Measurements from ENCODE around the gene TNFRSF14. TPM values are rescaled to one million over a fixed set of nuclear protein-coding genes. Genes with fewer than 3 reads are reported as not detected.
A peak's percentile ranks its signal among the peaks of the same experiment; 100 is the strongest.

The TNFRSF14 gene
- total and polyA plus RNA-seq, 9 of the 15 experiments (the other 6 are each of a cell fraction or from before 2014, with no cell fraction given) = 0.11 to 2.3 (median 0.68) TPM; not detected in 2

DNA sequence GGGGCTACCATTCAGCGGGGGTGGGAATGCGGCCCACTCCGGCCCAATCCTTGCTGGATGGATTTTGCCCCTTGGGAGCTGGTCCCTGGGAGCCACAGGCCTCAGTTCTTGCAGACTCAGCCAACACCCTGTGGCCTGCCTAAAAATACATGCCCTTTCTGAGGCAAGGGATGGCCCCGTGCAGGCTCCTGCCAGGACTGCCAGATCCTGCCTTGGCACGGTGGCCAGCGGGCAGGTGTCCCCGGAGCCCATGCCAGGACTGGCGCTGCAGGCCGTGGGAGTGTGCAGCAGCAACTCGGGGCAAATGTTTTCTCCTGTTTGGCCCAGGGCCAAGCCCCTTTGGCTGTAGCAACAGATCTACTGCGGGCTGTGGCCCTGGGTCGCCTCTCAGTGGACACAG lies 28.2 kb upstream of the TNFRSF14 start:
- Histone ChIP-seq H3K27me3 (ENCODE audit: control insufficient read depth in 2 of 2, insufficient read depth in 2 of 2, low read length in 2 of 2) (peaks cover 34 to 38% of the 10 kb centered on the region in 2 experiments; a peak in 4 of 5 replicates), H3K9ac (ENCODE audit: insufficient read depth in 1 of 2, low read depth in 2 of 2, low read length in 2 of 2) (peak overlapping the region in 1 of 2 experiments; percentile 47; a peak in 2 of 4 replicates), H4K20me1 (replicated peaks; ENCODE audit: control insufficient read depth, insufficient read depth, low read length) (peaks cover 35% of the 10 kb centered on the region), H3K4me1 (replicated peaks in 1 of 2; ENCODE audit: control insufficient read depth in 2 of 2, insufficient read depth in 2 of 2, low read length in 2 of 2) (peaks cover 24 to 92% of the 10 kb centered on the region in 2 experiments; a peak in 4 of 5 replicates), H3K79me2 (ENCODE audit: control insufficient read depth, insufficient read depth, low read length) (peaks cover 31% of the 10 kb centered on the region), H3K36me3 (ENCODE audit: control insufficient read depth, insufficient read depth, low read length) (peaks cover 21% of the 10 kb centered on the region), H2AFZ (ENCODE audit: low read depth, low read length) (no peak overlapping the region), H3K27ac (ENCODE audit: extremely low read depth, low read depth, low read length) (no peak overlapping the region), H3K4me3 (no peak overlapping the region), H3K9me1 (ENCODE audit: control insufficient read depth, insufficient read depth, low read length) (peaks cover 13% of the 10 kb centered on the region), H3K4me2 (ENCODE audit: insufficient read depth, low read length) (no peak overlapping the region), H3K9me3 (replicated peaks; ENCODE audit: control insufficient read depth, insufficient read depth, low read depth, low read length) (no peaks in the 10 kb centered on the region)
- ATAC-seq = no peak
- in situ Hi-C loops (cut with MboI) (loop anchor here (25.0 kb wide), 1 partner anchor 341 kb away; the partner anchor contains the start of gene FAAP20), intact Hi-C loops (cut with micrococcal nuclease) (no loop called here)
- BruUV-seq (replicated peaks) = no TSS peak
- no peak for FAIRE-seq
- TF ChIP-seq NFIC (IDR thresholded peaks at IDR 0.05) = peak; percentile 92
- TF ChIP-seq MECOM (CRISPR knock-in tag; IDR thresholded peaks at IDR 0.05) = no peak
- CTCF ChIA-PET (ENCODE audit: low intra/inter-chr PET ratio) = no interaction called here
- WGBS (ENCODE audit: insufficient coverage, low coverage, missing lambda C conversion rate) = 51% methylated on average over 12 of the region's 12 CpGs
- POLR2A ChIA-PET = no interaction called here
- peak in 1 of 4 experiments; percentile 31 for DNase-seq (ENCODE audit: extremely low read depth in 1 of 4, low spot score in 3 of 4)

DNA sequence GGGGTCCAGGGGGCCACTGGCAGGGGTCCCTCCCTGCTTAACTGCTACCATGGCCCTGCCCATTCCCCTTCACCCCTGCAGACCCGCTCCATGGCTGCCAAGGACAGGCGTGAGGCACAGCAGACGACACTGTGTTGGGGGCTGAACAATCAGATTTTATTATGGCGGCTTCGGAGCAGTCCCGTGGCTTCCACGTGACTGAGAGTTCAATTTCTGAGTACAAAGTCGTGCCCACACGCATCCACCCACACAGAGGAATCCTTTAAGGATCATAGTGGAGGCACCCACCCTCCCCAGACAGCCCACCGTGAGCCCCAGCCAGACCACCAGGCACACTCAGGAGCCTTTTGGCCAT lies 27.6 kb upstream of the TNFRSF14 start:
- intact Hi-C loops (cut with micrococcal nuclease) (no loop called here), in situ Hi-C loops (cut with MboI) (loop anchor here (25.0 kb wide), 1 partner anchor 341 kb away; the partner anchor contains the start of gene FAAP20)

More for the DNA sequence above, 27.6 kb upstream of the TNFRSF14 start:
- H3K79me2 ChIP-seq (ENCODE audit: control insufficient read depth, insufficient read depth, low read length) = peaks cover 25% of the 10 kb centered on the region
- FAIRE-seq (no peak), ATAC-seq (no peak), DNase-seq (ENCODE audit: extremely low read depth in 1 of 4, low spot score in 3 of 4) (no peak)
- H3K4me1 ChIP-seq (replicated peaks in 1 of 2; ENCODE audit: control insufficient read depth in 2 of 2, insufficient read depth in 2 of 2, low read length in 2 of 2) = peaks cover 23 to 87% of the 10 kb centered on the region in 2 experiments; a peak in 4 of 5 replicates
- WGBS (ENCODE audit: insufficient coverage, low coverage, missing lambda C conversion rate) = 29% methylated on average over 10 of the region's 10 CpGs
- H3K36me3 ChIP-seq (ENCODE audit: control insufficient read depth, insufficient read depth, low read length) = peaks cover 15% of the 10 kb centered on the region; the same call in 1 of the 3 replicates
- H3K27me3 ChIP-seq (ENCODE audit: control insufficient read depth in 2 of 2, insufficient read depth in 2 of 2, low read length in 2 of 2) = peaks cover 36 to 42% of the 10 kb centered on the region in 2 experiments; a peak in 4 of 5 replicates
- TF ChIP-seq, protein P1, sequence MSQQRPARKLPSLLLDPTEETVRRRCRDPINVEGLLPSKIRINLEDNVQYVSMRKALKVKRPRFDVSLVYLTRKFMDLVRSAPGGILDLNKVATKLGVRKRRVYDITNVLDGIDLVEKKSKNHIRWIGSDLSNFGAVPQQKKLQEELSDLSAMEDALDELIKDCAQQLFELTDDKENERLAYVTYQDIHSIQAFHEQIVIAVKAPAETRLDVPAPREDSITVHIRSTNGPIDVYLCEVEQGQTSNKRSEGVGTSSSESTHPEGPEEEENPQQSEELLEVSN (IDR thresholded peaks at IDR 0.05; ENCODE audit: borderline replicate concordance in 1 of 2, extremely low read depth in 1 of 2, insufficient read depth in 1 of 2, insufficient read length in 1 of 2, low read depth in 1 of 2, low read length in 1 of 2, poor library complexity in 1 of 2, severe bottlenecking in 1 of 2) = peak in 1 of 2 experiments; percentile 8
- TF ChIP-seq ZKSCAN8 (CRISPR knock-in tag; IDR thresholded peaks at IDR 0.05) (no peak), ZBED1 (IDR thresholded peaks at IDR 0.05) (no peak), NR2C1 (IDR thresholded peaks at IDR 0.05) (no peak), NR2C1 (tag; IDR thresholded peaks at IDR 0.05) (no peak)
- peaks cover 34% of the 10 kb centered on the region for H4K20me1 ChIP-seq (replicated peaks; ENCODE audit: control insufficient read depth, insufficient read depth, low read length)
- POLR2A ChIA-PET = interaction anchor here (0.9 to 1.1 kb wide), 2 partner anchors 10 to 16 kb away, joined by 3 read pairs; no protein-coding TSS in a partner anchor
- 0 out of 2 replicates have a peak overlapping the region, but pooled peaks have one; percentile 72 for H2AFZ ChIP-seq (ENCODE audit: low read depth, low read length)
- 0 out of 4 replicates have a peak overlapping the region, but pooled peaks of 1 of the 2 experiments have one; percentile 65 for H3K9ac ChIP-seq (ENCODE audit: insufficient read depth in 1 of 2, low read depth in 2 of 2, low read length in 2 of 2)
- BruUV-seq (replicated peaks) = no TSS peak
- H3K4me2 ChIP-seq (ENCODE audit: insufficient read depth, low read length) = no peak overlapping the region
- CTCF ChIA-PET (ENCODE audit: low intra/inter-chr PET ratio) = no interaction called here
- peaks cover 13% of the 10 kb centered on the region for H3K9me1 ChIP-seq (ENCODE audit: control insufficient read depth, insufficient read depth, low read length)
- H3K9me3 ChIP-seq (replicated peaks; ENCODE audit: control insufficient read depth, insufficient read depth, low read depth, low read length) = no peaks in the 10 kb centered on the region
- no peak overlapping the region for H3K27ac ChIP-seq (ENCODE audit: extremely low read depth, low read depth, low read length)
- no peak overlapping the region for H3K4me3 ChIP-seq
